GM19467 (cell line): ENCODE data around the gene IGF1.

Experiments
- ATAC-seq: cut with Tn5 transposase; IDR thresholded peaks from one replicate; pipeline ENCODE4 v1.9.1; 2021; ENCODE audit warnings: mild to moderate bottlenecking, moderate library complexity; ENCODE audit not compliant: unreplicated experiment

The IGF1 gene

DNA sequence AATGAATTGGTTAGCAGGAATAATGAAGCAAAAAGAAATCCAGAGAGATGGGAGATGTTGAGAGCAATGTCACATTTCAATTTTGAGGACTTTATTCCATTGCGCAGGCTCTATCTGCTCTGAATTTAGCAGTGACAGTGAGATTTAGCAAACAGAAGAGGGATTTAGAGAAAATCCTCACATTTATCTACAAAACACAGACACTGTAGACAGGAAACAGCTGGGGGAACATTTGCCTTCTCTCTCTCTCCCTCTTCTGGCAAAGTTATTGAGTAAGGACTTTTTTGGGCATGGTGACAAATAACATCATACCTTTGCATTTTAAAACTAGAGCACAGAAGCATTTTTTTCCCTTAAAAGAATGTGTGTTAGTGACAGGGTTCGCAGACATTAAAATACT is at the start of gene IGF1:
IGF1 (minus strand) TSS at position 158 of the 400 bp plus-strand sequence. CDS start 182 bp downstream, outside the sequence.
- no peak for ATAC-seq

DNA sequence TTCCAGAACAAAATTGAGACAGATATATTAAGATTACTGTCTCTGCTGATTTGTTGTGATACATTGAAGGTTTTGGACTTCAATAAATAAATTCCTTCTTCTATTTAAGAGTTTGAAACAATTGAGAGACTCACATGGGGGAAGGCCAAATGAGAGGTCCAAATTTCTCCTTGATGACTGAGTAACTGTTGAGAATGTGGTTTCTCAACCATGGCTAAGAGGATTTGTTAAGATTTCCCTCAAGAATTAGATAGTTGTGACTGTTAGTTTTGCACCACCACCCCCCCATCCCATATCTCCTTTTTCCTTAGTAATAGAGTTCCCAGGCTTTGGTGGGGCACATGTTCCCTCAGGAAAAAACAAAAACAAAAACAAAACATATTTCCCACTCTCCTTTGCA is 47.7 kb upstream of the IGF1 start:
- ATAC-seq, result no peak

DNA sequence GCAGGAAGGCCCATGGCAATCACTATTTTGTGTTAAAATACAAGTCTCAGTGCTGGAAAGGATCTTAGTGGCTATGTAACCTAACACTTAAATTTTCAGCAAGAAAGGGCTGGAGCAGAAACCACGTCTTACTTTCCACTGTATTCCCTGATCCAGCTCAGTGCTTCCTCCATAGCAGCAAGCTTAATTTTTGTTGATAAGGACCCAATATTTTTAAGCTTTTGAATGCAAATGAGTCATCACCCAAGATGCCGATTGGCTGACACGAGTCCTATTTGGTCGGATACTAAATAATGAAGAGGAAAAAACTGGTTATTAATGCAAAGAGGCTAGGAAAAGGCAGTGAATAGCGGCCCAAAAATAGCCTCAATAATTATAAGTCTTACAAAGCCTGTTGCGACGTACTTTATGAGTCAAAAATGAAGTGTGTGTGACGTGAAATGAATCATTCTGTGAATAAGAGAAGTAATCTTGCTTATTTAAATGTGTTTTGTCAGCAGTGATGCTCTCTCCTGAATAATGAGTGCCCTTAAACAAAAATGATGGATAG is 46.9 kb upstream of the IGF1 start:
- ATAC-seq, result no peak

DNA sequence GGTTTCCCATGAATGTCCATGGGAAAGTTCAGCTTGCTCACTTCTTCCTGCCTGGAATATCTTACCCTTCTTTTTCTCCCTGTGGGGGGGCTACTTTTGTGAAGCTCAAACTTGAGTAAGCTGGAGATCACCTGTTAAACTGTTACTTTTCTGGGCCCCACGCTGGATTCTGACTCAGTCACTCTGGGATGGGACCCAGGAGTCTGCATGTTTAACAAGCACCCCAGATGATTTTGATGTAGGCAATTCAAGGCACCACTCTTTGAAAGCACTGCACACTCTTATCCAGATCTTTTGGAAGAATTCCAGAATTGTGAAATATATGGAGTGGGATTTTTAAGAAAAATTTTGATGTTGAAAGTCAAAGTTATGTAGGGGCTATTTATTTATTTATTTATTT is 46.3 kb upstream of the IGF1 start:
- no peak for ATAC-seq

DNA sequence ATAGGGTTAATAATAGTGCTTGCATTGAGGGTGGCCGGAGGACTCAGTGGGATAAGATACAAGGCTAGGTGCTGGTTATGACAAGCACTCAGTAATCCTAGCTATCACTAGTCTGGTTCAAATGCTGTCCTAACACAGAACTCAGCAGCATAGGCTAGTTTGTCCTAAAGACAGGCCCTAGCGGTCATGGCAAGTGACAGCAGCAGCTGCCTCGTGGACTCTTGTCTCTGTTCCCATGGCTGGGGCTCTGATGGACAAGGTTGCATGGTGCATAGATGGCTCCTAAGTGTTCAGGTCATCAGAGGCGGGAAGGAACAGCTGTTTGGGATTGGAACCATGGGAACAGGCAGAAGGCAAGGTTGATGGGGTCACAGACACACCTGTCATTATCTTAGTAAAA is 42.4 kb upstream of the IGF1 start:
- ATAC-seq, result no peak

DNA sequence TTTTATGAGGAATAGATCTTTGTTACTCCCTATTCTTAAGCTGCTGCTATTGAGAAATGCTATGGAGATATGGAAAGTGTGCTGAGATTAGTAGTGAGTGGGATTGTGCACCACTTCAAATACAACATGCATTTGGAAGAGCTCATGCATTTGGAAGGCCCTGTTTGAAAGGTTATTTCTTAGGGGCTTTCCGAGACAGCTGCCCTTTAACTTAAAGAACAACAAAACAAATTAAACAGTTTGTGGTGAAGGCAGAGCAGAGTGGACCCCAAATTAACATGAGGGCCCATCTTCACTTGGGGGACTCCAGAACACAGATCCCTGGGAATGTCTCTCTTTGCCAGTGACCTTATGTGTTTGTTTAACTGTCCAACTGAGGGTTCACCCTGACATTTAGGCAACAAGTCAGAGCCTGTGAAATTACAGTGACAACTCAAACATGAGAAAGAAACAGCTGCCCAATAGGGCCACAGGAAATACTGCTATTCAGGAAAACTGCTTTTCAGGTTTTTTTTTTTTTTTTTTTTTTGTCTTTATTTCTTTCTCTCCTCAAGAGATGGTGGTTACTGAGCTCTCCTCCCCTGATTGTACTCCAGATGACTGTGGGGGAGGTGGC is 41.4 kb upstream of the IGF1 start:
- ATAC-seq, result no peak

DNA sequence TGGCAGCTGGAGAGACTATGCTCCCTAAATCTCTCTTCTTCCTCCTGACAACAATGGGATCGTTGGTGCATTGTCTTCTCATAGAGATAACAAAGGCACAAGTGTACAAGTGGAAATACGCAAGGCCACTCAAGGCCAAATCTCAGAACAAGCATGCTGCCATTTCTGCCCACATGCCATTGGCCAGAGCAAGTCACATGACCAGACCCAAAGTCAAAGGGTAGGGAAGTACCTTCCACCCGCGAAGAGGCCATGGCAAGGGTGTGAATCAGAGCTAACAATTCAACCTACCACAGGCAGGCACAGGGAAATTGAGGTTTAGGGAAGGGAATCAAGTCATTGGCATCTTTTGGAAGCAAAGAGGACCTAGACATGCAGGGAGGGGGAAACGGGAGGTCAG is 38.5 kb upstream of the IGF1 start:
- no peak for ATAC-seq

DNA sequence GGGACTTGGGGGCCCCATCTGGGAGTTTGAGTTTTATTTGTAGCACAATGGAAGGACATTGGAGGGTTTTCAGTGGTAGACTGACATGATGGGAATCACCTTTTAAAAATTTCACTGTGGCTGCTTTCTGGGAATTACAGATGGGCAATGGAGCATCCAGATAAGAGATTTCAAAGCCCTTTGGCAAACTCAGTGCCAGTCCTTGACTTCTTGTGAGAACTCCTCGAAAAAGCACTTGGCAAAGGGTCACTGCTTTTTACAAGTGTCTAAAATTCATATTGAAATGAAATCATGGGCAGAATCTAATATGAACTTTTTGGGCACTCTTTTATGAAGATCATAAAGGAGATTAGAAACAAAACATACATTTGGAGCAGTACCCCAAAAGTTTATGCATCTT is 34.3 kb upstream of the IGF1 start:
- no peak for ATAC-seq

DNA sequence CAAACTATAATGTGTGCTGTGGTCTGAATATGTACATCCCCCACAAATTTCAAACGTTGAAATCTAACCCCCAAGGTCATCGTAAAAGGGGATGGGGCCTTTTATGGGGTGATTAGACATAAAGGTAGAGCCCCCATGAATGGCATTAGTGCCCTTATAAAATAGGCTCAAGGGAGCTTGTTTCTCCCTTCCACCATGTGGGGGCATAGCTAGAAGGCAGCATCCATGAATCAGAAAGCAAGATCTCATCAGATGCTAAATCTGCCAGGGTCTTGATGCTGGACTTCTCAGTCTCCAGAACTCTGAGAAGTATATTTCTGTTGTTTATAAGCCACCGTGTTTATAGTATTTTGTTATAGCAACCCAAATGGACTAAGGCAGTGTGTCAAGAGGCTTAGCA is 33.4 kb upstream of the IGF1 start:
- ATAC-seq, result no peak

DNA sequence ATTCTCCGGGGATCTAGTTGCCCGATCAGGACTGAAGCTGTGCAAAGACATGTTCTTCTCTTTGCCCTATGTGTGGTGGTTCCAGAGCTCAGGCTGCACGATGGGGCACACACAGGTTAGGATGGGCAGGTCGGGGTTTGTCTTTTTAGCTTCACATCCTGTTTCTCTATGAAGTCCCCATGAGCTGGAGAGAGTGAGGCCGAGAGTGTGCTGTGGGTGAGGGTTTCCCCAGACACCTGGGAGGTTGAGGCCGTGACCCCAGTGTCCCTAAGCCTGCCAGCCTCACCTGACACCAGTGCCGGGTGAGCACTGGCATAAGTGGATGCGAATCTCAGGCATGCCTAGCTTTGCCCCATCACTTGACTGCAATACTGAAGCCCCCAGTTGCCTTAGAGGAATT is 32.9 kb upstream of the IGF1 start:
- no peak for ATAC-seq

DNA sequence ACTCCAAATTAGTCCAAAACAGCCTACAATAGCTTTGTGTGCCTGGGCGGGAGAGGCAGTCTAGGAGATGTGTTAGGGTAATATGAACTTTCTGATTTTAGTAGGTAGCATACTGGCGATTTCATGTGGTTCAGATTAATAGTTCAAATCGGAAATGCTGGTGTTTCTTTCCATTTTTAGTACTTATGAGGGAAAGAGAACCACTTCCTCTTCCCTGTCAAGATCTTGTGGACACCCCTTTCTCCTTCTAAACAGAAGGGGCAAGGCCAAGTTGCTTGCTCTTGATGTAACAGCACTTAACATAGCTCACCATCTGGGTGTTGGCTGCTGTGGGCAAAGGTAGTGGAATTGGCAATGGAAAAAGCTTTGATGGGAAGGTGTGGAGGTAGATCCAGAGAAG is 32.2 kb upstream of the IGF1 start:
- no peak for ATAC-seq

DNA sequence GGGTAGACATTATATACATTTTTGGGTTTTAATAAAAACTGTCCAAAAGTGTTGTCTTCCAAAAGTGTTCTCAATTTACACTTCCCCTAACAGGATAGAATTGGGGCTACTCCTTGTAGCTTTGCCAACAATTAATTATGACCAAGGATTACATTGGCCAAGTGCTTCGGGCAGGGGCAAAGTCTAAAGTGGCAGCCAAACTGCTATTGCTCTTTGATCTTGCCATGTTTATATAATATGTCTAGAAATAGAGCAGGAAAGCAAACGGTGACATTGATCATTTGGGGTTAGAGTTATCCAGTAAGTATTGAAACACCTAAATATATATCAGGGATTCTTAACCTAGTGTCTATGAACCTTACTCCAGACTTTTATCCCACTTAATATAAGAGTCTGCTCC is 31.2 kb upstream of the IGF1 start:
- no peak for ATAC-seq

DNA sequence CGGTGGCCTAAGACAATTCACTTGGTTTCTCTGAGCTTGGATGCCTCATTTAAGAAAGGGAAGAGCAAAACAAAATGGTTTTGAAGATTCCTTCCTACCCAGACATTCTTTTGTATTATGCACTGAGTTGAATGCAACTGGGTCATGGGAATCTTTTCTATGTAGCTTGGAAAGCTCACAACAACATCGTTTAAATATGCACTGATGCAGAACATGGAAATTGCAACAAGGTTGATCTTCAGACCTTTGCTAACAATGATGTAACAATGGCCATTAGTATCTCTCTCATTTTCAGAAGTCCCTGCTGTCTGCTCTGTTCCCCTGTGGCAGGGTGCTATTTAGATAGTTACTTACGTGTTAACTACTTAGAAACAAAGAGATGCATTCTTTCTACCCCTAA is 30.1 kb upstream of the IGF1 start:
- no peak for ATAC-seq

DNA sequence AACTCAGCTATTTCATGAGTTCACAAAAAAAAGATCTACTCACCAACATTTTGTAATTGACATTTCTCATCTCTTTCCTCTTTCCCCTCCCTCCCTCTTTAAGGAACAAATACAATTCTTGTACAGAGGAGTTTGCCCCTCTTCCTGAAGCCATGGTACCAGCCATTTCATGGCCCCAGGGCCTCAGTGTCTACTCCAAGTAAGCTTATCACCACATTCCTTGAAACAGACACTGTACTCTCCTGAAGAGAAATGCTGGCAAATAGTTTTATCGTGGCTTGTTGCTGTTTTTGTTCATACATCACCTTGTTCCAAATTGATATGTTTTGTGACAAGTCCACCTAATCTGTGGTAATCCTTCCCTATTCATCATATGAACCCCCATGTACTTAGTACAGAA is 29.7 kb upstream of the IGF1 start:
- ATAC-seq, result no peak

DNA sequence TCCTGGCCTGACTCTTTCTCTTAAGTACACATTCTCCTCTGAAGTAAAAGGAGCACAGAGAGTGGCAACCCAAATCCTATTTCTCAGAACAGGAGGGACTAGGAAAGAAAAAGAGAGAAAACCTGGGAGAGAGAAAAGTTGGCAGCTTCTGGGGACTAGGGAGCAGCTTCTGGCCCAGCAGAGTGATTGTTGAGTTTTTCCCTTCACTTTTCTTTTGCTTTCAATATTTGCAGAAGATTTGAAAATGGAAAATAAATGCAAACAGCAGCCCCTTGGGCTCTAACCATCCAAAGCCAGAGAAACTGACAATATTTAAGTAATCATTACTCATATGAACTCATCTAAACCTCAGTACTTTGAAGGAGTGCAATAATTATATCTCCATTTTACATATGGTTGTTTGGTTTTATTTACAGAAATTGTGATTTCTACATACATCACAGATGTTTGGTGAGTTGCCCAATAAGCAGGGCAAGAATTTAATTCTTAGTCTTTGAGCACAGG is 28.8 kb upstream of the IGF1 start:
- ATAC-seq, result no peak

DNA sequence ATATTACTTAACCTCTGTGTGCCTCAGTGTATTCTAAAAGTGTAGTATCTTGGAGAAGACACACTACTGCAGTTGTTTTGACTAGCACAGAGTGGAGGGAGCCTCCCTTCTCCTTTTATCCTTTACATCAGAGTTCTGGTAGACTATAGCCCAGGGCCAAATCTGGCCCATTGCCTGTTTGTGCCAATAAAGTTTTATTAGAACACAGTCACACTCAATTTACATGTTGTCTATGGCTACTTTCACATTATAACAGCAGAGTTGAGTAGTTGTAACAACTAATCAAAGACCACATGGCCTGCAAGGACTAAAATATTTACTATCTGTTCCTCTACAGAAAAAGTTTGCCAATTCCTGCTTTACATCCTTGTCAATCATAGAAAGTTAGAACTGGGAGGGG is 27.7 kb upstream of the IGF1 start:
- ATAC-seq, result no peak

DNA sequence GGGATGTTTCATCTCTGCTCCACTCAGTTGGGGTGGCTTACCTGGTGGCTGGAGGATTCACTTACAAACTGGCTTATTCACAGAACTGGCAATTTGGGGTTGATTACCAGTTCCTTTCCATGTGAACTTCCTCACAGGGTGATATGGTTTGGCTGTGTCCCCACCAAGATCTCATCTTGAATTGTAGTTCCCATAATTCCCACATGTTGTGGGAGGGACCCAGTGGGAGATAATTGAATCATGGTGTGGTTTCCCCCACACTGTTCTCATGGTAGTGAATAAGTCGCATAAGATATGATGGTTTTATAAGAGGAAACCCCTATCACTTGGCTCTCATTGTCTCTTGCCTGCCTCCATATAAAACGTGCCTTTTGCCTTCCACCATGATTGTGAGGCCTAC is 26.9 kb upstream of the IGF1 start:
- ATAC-seq, result no peak

DNA sequence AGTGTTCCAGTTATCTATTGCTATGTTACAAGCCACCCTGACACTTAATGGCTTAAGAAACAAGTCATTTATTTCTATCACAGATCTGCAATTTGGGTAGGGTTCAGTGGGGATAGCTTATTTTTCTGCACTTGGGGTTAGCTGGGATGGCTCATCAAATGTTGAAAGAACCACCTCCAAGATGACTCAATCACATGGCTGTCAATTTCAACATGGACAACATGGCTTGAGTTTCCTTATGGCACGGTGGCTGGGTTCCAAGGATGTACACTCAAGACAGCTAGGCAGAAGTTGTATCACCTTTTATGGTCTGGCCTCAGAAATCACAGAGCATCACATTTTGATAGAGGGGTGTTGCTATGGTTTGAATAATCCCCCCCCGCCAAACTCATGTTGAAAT is 24.5 kb upstream of the IGF1 start:
- ATAC-seq, result no peak

DNA sequence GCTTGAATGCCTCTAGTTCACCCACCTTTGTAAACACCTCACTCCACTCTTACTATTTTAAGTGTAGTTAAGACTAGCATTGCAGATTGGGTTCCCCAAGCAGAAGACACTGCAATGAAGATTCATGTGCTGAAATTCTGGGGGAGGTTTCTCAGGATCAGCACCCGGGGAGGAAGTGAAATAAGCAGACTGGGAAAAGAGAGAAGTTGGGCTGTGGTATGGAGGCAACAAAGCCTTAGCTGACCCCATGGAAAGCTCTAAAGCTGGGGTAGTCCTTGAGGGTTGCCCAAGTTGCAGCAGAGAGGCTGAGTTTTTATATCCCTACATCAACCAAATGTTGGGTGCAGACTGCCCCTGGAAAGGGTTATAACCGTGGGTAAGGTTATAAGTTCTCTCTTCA is 23.9 kb upstream of the IGF1 start:
- no peak for ATAC-seq

DNA sequence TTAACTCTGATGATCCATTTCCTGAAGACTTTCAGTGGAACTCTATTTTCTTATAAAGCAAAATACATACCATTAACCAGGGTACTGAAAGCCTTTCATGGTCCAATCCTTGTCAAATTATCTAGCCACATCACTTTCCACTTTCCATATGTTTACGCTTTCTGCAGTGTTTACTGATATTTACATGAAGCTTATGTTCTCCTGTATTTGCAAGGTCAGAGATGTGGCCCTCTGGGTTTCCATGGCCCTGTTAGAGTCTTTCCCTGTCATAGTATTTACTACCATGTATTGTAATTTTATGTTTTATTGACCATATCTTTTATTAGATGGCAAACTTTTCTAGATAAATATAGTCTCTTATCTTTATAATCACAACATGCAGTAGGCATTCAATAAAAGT is 23.5 kb upstream of the IGF1 start:
- ATAC-seq, result no peak

DNA sequence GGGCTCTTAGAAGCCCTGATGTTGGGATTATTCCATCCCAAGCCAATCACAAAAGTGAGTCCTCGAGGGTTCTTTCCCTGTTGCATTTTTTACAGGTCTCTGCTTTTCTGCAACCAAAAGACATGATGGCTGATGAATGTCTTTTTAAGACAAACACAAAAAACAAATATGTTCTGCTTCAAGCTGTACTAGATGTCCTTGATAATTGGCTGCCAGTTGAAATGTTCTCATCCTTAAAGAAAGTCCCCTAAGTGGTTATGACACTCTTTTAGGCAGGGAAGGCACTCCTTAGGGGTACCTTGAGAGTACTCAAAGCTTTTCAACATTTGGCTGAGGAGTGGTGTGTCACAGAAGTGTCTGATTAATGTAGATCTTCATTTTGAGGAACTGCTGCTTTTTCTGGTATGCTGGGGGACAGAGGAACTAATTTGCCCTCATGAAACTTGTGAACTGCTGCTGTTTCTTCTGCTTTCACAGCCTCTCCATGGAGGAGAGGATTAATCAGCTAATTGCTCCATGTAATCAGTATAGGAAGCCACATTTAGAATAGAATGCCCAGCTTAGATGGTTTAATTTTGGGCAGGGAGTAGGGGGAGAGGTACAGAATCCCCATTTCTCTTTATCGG is 22.8 kb upstream of the IGF1 start:
- no peak for ATAC-seq

DNA sequence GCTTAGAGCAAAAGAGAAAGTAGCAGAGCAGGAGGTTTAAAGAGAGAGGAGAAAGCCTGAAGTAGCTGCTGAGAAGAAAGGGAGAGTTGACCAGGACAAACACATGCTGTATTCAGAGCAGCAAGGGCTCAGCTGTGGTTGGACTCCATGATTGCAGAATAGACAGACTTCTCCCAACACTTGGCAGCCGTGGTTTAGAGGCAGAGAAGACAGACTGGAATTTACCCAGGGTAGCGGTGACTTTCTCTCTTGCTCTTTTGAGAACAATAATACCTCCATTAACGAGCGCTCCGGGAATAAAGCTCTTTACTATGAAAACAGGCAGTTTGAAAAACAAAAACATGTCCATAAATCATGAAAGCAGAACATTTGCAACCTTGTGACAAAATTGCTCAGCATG is 21.4 kb upstream of the IGF1 start:
- no peak for ATAC-seq

DNA sequence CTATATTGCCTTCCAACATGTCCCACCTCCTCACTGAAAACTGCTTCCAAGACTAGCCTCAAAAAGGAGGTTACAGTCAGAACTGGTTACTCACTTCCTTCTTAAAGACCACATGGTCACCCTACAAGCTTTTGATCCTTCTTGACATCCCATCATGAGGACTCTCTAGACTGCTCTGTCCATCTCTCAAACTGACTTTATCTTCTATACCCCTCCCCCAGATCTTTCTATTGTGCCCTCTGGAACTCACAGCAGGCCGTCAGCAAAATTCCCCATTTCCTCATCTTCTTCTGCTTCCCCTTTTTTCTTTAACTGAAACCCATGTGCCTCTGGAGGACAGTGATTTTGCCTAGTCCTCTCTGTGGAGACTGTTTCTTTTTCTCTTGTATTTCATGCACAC is 18.1 kb upstream of the IGF1 start:
- ATAC-seq, result no peak
